Neural progenitor cell (in vitro differentiated cells): ENCODE results near the gene VEPH1. TPM values are rescaled to one million over a fixed set of nuclear protein-coding genes. Genes with fewer than 3 reads are reported as not detected.

ENCODE experiments used
- DNase-seq: peaks from one replicate; pipeline ENCODE4 v3.0.0-alpha.2; 2016; ENCODE audit warnings: low spot score
- H2AFZ ChIP-seq: fragments of 200-600 bp; sonication (generic); replicated peaks from 2 replicates; pipeline ENCODE4 v1.6.1; 2016; ENCODE audit warnings: antibody characterized with exemption
- H3F3A ChIP-seq: fragments of 200-600 bp; sonication (generic); 2 replicates; pipeline ENCODE4 v1.6.1; 2016; ENCODE audit warnings: antibody characterized with exemption, low read depth
- H3K27ac ChIP-seq: fragments of 200-600 bp; sonication (generic); 2 replicates; pipeline ENCODE4 v1.5.1; 2016; ENCODE audit warnings: mild to moderate bottlenecking
- H3K27me3 ChIP-seq: fragments of 200-600 bp; sonication (generic); 2 replicates; pipeline ENCODE4 v1.6.1; 2016; ENCODE audit warnings: mild to moderate bottlenecking, moderate library complexity
- H3K36me3 ChIP-seq: fragments of 200-600 bp; sonication (generic); 2 replicates; pipeline ENCODE4 v1.5.1; 2016
- H3K4me1 ChIP-seq: fragments of 200-600 bp; sonication (generic); 2 replicates; pipeline ENCODE4 v1.6.1; 2016; ENCODE audit warnings: mixed run types
- H3K4me2 ChIP-seq: fragments of 200-600 bp; sonication (generic); 2 replicates; pipeline ENCODE4 v1.6.1; 2016
- H3K4me3 ChIP-seq: fragments of 200-600 bp; sonication (generic); 2 replicates; pipeline ENCODE4 v1.5.1; 2016
- H3K79me2 ChIP-seq: fragments of 200-600 bp; sonication (generic); 2 replicates; pipeline ENCODE4 v1.6.1; 2016; ENCODE audit warnings: low read depth
- H3K9ac ChIP-seq: fragments of 200-600 bp; sonication (generic); 2 replicates; pipeline ENCODE4 v1.6.1; 2016
- H3K9me3 ChIP-seq: fragments of 200-600 bp; sonication (generic); 2 replicates; pipeline ENCODE4 v1.5.1; 2016; ENCODE audit warnings: low read depth
- H4K20me1 ChIP-seq: fragments of 200-600 bp; sonication (generic); 2 replicates; pipeline ENCODE4 v1.6.1; 2016; ENCODE audit warnings: low read depth
- H3K27ac Mint-ChIP-seq: 3 replicates; pipeline ENCODE4 v1.8.0; 2021; ENCODE audit warnings: mixed read lengths
- H3K27me3 Mint-ChIP-seq: 2 replicates; pipeline ENCODE4 v1.8.0; 2022; ENCODE audit warnings: low read depth, mild to moderate bottlenecking, inconsistent platforms, moderate library complexity, mixed read lengths; ENCODE audit not compliant: insufficient read depth
- H3K36me3 Mint-ChIP-seq: 3 replicates; pipeline ENCODE4 v1.8.0; 2021; ENCODE audit warnings: mixed read lengths
- H3K4me1 Mint-ChIP-seq: 3 replicates; pipeline ENCODE4 v1.8.0; 2021; ENCODE audit warnings: mixed read lengths
- H3K4me3 Mint-ChIP-seq: 3 replicates; pipeline ENCODE4 v1.8.0; 2021; ENCODE audit warnings: mild to moderate bottlenecking, moderate library complexity, mixed read lengths
- H3K9me3 Mint-ChIP-seq: 3 replicates; pipeline ENCODE4 v1.8.0; 2020; ENCODE audit warnings: mixed read lengths
- CTCF ChIP-seq: fragments of 200-600 bp; sonication (generic); IDR thresholded peaks from 2 replicates; pipeline ENCODE4 v1.5.1; 2017; ENCODE audit warnings: antibody characterized with exemption, mild to moderate bottlenecking
- EZH2 ChIP-seq: fragments of 200-600 bp; sonication (generic); IDR thresholded peaks from 2 replicates; pipeline ENCODE4 v1.6.1; 2017; ENCODE audit warnings: antibody characterized with exemption, mild to moderate bottlenecking, moderate library complexity
- EZH2phosphoT487 ChIP-seq: fragments of 200-600 bp; sonication (generic); IDR thresholded peaks from 2 replicates; pipeline ENCODE4 v1.6.1; 2017; ENCODE audit warnings: antibody characterized with exemption
- total RNA-seq: library from RNA; depleted of rRNA; stranded (reverse); fragments of >200 nt; gene quantifications from 2 replicates; pipeline ENCODE4 v1.2.3, GENCODE V29; 2015; ENCODE audit warnings: low replicate concordance

VEPH1 gene
- total RNA-seq, 1 donor from 2014 or later = not detected

GRCh38 chr3:157294953-157295352 lies 208.3 kb downstream of the VEPH1 start:
- no peak for TF ChIP-seq EZH2phosphoT487
- no peak for TF ChIP-seq EZH2
- no peak for TF ChIP-seq CTCF
- Histone ChIP-seq H2AFZ (no peak overlapping the region), H3K9ac (no peak overlapping the region), H3K36me3 (no peaks in the 10 kb centered on the region), H3F3A (no peaks in the 10 kb centered on the region), H3K4me3 (no peak overlapping the region), H3K27ac (no peak overlapping the region), H4K20me1 (no peaks in the 10 kb centered on the region), H3K27me3 (no peaks in the 10 kb centered on the region), H3K9me3 (no peaks in the 10 kb centered on the region), H3K4me1 (no peaks in the 10 kb centered on the region), H3K4me2 (no peak overlapping the region), H3K79me2 (no peaks in the 10 kb centered on the region)
- peaks cover 3% of the 10 kb centered on the region for H3K27me3 Mint-ChIP-seq
- H3K36me3 Mint-ChIP-seq = no peaks in the 10 kb centered on the region
- H3K9me3 Mint-ChIP-seq = no peaks in the 10 kb centered on the region
- H3K4me1 Mint-ChIP-seq = peaks cover 15% of the 10 kb centered on the region
- no peak overlapping the region for H3K27ac Mint-ChIP-seq
- DNase-seq = no peak
- H3K4me3 Mint-ChIP-seq = no peak overlapping the region

GRCh38 chr3:157294491-157294890 lies 208.7 kb downstream of the VEPH1 start:
- no peaks in the 10 kb centered on the region for H3K4me1 ChIP-seq
- H3K36me3 ChIP-seq = no peaks in the 10 kb centered on the region
- no peaks in the 10 kb centered on the region for H4K20me1 ChIP-seq
- no peaks in the 10 kb centered on the region for H3K36me3 Mint-ChIP-seq
- no peak overlapping the region for H3K4me3 ChIP-seq
- no peak overlapping the region for H3K27ac ChIP-seq
- H3K9ac ChIP-seq = no peak overlapping the region
- no peak overlapping the region for H2AFZ ChIP-seq
- no peaks in the 10 kb centered on the region for H3K79me2 ChIP-seq
- no peak overlapping the region for H3K4me3 Mint-ChIP-seq
- TF ChIP-seq EZH2 (no peak), EZH2phosphoT487 (no peak), CTCF (no peak)
- peaks cover 15% of the 10 kb centered on the region for H3K4me1 Mint-ChIP-seq
- H3K27me3 Mint-ChIP-seq = peaks cover 3% of the 10 kb centered on the region
- H3F3A ChIP-seq = no peaks in the 10 kb centered on the region
- no peak overlapping the region for H3K27ac Mint-ChIP-seq
- H3K27me3 ChIP-seq = no peaks in the 10 kb centered on the region
- no peak overlapping the region for H3K4me2 ChIP-seq
- no peaks in the 10 kb centered on the region for H3K9me3 ChIP-seq
- H3K9me3 Mint-ChIP-seq = no peaks in the 10 kb centered on the region
- DNase-seq = no peak

GRCh38 chr3:157290766-157291165 lies 212.4 kb downstream of the VEPH1 start:
- H3K36me3 Mint-ChIP-seq = peaks cover 1% of the 10 kb centered on the region
- no peaks in the 10 kb centered on the region for H3K27me3 ChIP-seq
- H3K9ac ChIP-seq = no peak overlapping the region
- H3K9me3 Mint-ChIP-seq = no peaks in the 10 kb centered on the region
- H3K4me3 Mint-ChIP-seq = no peak overlapping the region
- DNase-seq = no peak
- peaks cover 11% of the 10 kb centered on the region for H3K4me1 Mint-ChIP-seq
- no peak for TF ChIP-seq CTCF
- no peak overlapping the region for H3K27ac Mint-ChIP-seq
- no peaks in the 10 kb centered on the region for H3K79me2 ChIP-seq
- no peak overlapping the region for H3K4me3 ChIP-seq
- no peaks in the 10 kb centered on the region for H3K27me3 Mint-ChIP-seq
- no peak overlapping the region for H3K27ac ChIP-seq
- H3F3A ChIP-seq = no peaks in the 10 kb centered on the region
- no peak overlapping the region for H2AFZ ChIP-seq
- H4K20me1 ChIP-seq = no peaks in the 10 kb centered on the region
- no peaks in the 10 kb centered on the region for H3K4me1 ChIP-seq
- H3K36me3 ChIP-seq = no peaks in the 10 kb centered on the region
- H3K4me2 ChIP-seq = no peak overlapping the region
- no peaks in the 10 kb centered on the region for H3K9me3 ChIP-seq

- Mint-ChIP-seq H3K27ac (no peak overlapping the region), H3K9me3 (no peaks in the 10 kb centered on the region), H3K4me3 (no peak overlapping the region), H3K36me3 (peaks cover 1% of the 10 kb centered on the region), H3K4me1 (peaks cover 9% of the 10 kb centered on the region), H3K27me3 (no peaks in the 10 kb centered on the region)
- DNase-seq = no peak
- Histone ChIP-seq H3K79me2 (no peaks in the 10 kb centered on the region), H3K27me3 (no peaks in the 10 kb centered on the region), H2AFZ (no peak overlapping the region), H3K27ac (no peak overlapping the region), H3K9ac (no peak overlapping the region), H3K4me1 (no peaks in the 10 kb centered on the region), H3K36me3 (no peaks in the 10 kb centered on the region), H3K4me2 (no peak overlapping the region), H3F3A (no peaks in the 10 kb centered on the region), H3K9me3 (no peaks in the 10 kb centered on the region), H4K20me1 (no peaks in the 10 kb centered on the region), H3K4me3 (no peak overlapping the region)
- TF ChIP-seq EZH2phosphoT487 = no peak
- TF ChIP-seq CTCF = no peak
- no peak for TF ChIP-seq EZH2
Observed at GRCh38 chr3:157285966-157286365, 217.2 kb downstream of the VEPH1 start.
